HG03135 (cell line): Measurements from ENCODE around the gene KCNQ1.

Source experiments
- ATAC-seq: cut with Tn5 transposase; IDR thresholded peaks from one replicate; pipeline ENCODE4 v1.9.1; 2021; ENCODE audit warnings: mild to moderate bottlenecking, moderate library complexity; ENCODE audit not compliant: unreplicated experiment

The KCNQ1 gene

GRCh38 chr11:2459796-2460531, 15.2 kb downstream of the KCNQ1 start:
- no peak for ATAC-seq

GRCh38 chr11:2460540-2461252, 15.9 kb downstream of the KCNQ1 start:
- no peak for ATAC-seq

- no peak for ATAC-seq
Observed at GRCh38 chr11:2461253-2461955, 16.6 kb downstream of the KCNQ1 start.

- no peak for ATAC-seq
Observed at GRCh38 chr11:2461956-2462542, 17.2 kb downstream of the KCNQ1 start.

GRCh38 chr11:2462543-2462985, 17.8 kb downstream of the KCNQ1 start:
- ATAC-seq, result no peak

- ATAC-seq, result no peak
Observed at GRCh38 chr11:2462986-2463765, 18.4 kb downstream of the KCNQ1 start.

GRCh38 chr11:2463766-2464277, 19.0 kb downstream of the KCNQ1 start:
- ATAC-seq, result no peak

- ATAC-seq, result no peak
Observed at GRCh38 chr11:2464451-2465165, 19.8 kb downstream of the KCNQ1 start.

GRCh38 chr11:2465202-2466068, 20.6 kb downstream of the KCNQ1 start:
- ATAC-seq, result no peak

GRCh38 chr11:2466069-2466801, 21.4 kb downstream of the KCNQ1 start:
- ATAC-seq, result no peak

GRCh38 chr11:2466869-2467694, 22.3 kb downstream of the KCNQ1 start:
- no peak for ATAC-seq

GRCh38 chr11:2467695-2468055, 22.9 kb downstream of the KCNQ1 start:
- ATAC-seq, result no peak

GRCh38 chr11:2468363-2469235, 23.8 kb downstream of the KCNQ1 start:
- ATAC-seq, result no peak

GRCh38 chr11:2470495-2470894, 25.7 kb downstream of the KCNQ1 start:
- ATAC-seq, result no peak

GRCh38 chr11:2471048-2471803, 26.4 kb downstream of the KCNQ1 start:
- no peak for ATAC-seq

GRCh38 chr11:2471804-2472096, 26.9 kb downstream of the KCNQ1 start:
- no peak for ATAC-seq
